ENCODE measurements around the gene CACNA1A. TPM values are rescaled to one million over a fixed set of nuclear protein-coding genes. Genes with fewer than 3 reads are reported as not detected.
A peak's percentile ranks its signal among the peaks of the same experiment; 100 is the strongest.

CACNA1A gene
- total RNA-seq, 1 donor from 2014 or later, result 43.0 TPM

DNA sequence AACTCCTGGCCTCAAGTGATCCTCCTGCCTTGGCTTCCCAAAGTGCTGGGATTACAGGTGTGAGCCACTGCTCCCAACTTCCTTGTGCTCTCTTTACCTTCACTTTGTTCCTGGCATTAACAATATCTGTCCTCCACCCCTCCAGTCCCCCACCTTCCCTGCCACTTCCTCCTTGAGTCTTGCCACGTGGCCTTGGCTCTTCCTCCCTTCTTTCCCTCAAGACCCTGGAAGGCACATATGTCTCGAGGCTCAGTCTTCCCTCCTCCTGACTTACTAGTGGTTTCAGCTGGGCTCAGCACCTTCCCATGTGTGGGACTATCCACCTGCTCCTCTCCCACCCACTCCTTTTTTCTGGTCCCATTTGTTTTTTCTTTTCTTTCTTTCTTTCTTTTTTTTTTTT lies 285.4 kb downstream of the CACNA1A start:
- Mint-ChIP-seq H3K27me3 (peaks cover 4% of the 10 kb centered on the region), H3K4me3 (ENCODE audit: low read depth) (no peak overlapping the region)

DNA sequence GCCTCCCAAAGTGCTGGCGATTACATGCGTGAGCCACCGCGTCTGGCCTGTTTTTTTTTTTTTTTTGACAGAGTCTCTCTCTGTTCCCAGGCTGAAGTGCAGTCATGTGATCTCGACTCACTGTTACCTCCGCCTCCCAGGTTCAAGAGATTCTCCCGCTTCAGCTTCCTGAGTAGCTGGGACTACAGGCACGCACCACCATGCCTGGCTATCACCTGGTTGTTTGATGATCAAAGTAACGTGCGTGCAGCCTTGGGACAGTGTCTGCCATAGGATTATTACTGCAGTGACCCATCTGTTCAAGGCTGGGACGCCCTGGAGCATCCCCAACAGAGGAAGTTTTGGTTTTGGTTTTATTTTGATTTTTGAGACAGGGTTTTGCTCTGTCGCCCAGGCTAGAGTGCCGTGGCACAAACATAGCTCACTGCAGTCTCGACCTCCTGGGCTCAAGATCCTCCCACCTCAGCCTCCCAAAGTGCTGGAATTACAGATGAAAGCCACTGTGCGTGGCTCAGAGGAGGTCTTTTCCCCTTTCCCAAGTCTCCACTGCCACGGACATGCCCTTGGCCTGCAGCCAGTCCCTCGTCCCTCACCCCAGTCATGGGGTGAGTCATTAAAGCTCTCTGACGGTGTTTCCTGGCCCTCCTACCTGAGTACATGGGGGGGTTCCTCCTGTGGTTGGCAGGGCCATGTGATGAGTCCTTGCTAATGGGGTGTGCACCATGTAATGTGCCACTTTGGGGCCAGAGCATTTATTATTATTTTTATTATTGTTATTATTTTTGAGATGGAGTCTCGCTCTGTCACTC lies 290.5 kb downstream of the CACNA1A start:
- Mint-ChIP-seq H3K27me3 (no peaks in the 10 kb centered on the region), H3K4me1 (ENCODE audit: low read depth) (peaks cover 5% of the 10 kb centered on the region), H3K36me3 (ENCODE audit: insufficient read depth) (no peaks in the 10 kb centered on the region), H3K4me3 (ENCODE audit: low read depth) (no peak overlapping the region), H3K9me3 (ENCODE audit: low read depth) (no peaks in the 10 kb centered on the region), H3K27ac (no peak overlapping the region)
- DNase-seq (ENCODE audit: low spot score, unreplicated experiment), result no peak
- TF ChIP-seq, protein P1, sequence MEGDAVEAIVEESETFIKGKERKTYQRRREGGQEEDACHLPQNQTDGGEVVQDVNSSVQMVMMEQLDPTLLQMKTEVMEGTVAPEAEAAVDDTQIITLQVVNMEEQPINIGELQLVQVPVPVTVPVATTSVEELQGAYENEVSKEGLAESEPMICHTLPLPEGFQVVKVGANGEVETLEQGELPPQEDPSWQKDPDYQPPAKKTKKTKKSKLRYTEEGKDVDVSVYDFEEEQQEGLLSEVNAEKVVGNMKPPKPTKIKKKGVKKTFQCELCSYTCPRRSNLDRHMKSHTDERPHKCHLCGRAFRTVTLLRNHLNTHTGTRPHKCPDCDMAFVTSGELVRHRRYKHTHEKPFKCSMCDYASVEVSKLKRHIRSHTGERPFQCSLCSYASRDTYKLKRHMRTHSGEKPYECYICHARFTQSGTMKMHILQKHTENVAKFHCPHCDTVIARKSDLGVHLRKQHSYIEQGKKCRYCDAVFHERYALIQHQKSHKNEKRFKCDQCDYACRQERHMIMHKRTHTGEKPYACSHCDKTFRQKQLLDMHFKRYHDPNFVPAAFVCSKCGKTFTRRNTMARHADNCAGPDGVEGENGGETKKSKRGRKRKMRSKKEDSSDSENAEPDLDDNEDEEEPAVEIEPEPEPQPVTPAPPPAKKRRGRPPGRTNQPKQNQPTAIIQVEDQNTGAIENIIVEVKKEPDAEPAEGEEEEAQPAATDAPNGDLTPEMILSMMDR (IDR thresholded peaks at IDR 0.05; ENCODE audit: unreplicated experiment), result no peak

More for the DNA sequence above, 285.4 kb downstream of the CACNA1A start:
- Mint-ChIP-seq H3K9me3 (ENCODE audit: low read depth) (no peaks in the 10 kb centered on the region), H3K27ac (no peak overlapping the region), H3K4me1 (ENCODE audit: low read depth) (peaks cover 5% of the 10 kb centered on the region), H3K36me3 (ENCODE audit: insufficient read depth) (no peaks in the 10 kb centered on the region)
- TF ChIP-seq, protein P1 (IDR thresholded peaks at IDR 0.05; ENCODE audit: unreplicated experiment), result no peak
- DNase-seq (ENCODE audit: low spot score, unreplicated experiment), result no peak

DNA sequence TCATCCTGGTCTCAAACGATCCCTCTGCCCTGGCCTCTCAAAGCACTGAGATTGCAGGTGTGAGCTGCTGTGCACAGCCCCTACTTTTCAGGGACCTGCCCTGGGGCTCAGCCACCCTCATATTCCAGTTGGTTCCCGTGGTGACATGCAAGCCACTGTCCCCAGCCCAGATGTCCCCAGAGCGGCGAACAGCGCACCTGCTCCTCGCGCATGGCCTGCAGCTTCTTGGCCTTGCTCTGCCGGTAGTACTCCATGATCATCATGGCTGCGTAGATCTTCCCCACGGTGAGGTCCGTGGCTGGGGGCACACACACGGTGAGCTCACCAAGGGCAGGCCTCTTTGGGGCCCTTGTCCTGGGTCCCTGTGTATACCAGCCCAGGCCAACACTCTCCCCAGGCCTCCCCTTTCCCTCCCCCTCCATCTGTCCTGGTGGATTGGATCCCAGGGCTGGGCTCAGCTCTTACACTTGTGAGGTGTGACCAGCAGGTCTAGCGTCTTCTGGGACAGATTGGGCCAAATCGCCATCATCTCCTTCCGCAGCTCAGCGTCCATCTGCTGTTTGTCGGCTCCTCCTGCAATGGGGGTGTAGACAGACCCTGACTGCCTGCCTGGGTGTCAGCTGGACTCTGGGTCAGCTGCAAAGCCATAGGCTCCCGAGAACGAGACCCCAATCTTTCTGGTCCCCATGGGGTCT lies 292.1 kb downstream of the CACNA1A start:
- no peaks in the 10 kb centered on the region for H3K36me3 Mint-ChIP-seq (ENCODE audit: insufficient read depth)
- H3K9me3 Mint-ChIP-seq (ENCODE audit: low read depth), result no peaks in the 10 kb centered on the region
- H3K27me3 Mint-ChIP-seq, result no peaks in the 10 kb centered on the region
- peaks cover 5% of the 10 kb centered on the region for H3K4me1 Mint-ChIP-seq (ENCODE audit: low read depth)
- TF ChIP-seq, protein P1 (IDR thresholded peaks at IDR 0.05; ENCODE audit: unreplicated experiment), result no peak
- H3K4me3 Mint-ChIP-seq (ENCODE audit: low read depth), result no peak overlapping the region
- no peak for DNase-seq (ENCODE audit: low spot score, unreplicated experiment)
- no peak overlapping the region for H3K27ac Mint-ChIP-seq

DNA sequence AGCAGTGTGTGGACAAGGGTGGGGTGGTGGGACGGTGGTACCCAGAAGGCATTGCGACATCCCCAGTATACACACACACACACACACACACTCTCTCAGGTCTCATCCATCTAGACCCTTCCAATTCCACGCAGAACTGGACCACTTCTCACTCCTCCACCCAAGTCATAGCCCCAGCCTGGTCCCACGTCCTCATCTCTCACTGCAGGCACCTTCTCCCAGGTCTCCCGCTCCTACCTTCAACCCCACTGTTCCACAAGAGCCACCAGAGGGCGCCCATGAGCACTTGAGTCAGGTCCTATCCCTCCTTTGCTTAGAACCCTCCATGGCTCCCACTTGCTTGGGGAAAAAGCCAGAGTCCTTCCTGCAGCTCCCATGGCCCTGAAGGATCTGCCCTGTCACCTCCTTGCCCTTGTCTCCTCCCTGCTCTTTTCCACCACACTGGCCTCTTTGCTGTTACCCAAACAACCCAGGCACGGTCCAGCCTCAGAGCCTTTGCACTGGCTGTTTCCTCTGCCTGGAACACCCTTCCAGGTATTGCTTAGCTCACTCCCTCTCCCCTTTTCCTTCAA lies 293.4 kb downstream of the CACNA1A start:
- no peak overlapping the region for H3K27ac Mint-ChIP-seq
- H3K27me3 Mint-ChIP-seq, result no peaks in the 10 kb centered on the region
- H3K4me3 Mint-ChIP-seq (ENCODE audit: low read depth), result no peak overlapping the region
- H3K4me1 Mint-ChIP-seq (ENCODE audit: low read depth), result peaks cover 5% of the 10 kb centered on the region
- TF ChIP-seq, protein P1 (IDR thresholded peaks at IDR 0.05; ENCODE audit: unreplicated experiment), result peak; percentile 58
- DNase-seq (ENCODE audit: low spot score, unreplicated experiment), result no peak
- no peaks in the 10 kb centered on the region for H3K36me3 Mint-ChIP-seq (ENCODE audit: insufficient read depth)
- no peaks in the 10 kb centered on the region for H3K9me3 Mint-ChIP-seq (ENCODE audit: low read depth)

All from progenitor cell of endocrine pancreas (in vitro differentiated cells).